Measurements from ENCODE around the gene PGM5.
"Not testable (repeated sequence)": the region's sequence is repeated elsewhere in the genome, so short reads cannot be mapped to it uniquely, and the experiment has no call there.

DNA sequence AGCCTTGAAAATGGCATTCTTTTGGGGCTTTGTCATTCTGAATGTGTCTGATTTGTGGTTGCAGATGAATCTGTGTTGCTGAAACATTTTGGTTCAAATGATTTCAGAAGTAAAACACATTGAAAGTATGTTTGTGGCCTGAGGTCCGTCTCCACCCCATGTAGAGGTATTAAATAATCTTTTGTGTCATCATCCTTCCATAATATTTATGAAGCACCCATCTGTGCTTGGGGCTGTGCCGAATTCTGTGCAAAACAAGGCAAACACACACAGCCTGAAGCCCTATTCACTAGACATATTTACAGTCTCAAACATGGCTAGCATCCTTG, 40.6 kb downstream of the PGM5 start:
- TF ChIP-seq, protein P1, sequence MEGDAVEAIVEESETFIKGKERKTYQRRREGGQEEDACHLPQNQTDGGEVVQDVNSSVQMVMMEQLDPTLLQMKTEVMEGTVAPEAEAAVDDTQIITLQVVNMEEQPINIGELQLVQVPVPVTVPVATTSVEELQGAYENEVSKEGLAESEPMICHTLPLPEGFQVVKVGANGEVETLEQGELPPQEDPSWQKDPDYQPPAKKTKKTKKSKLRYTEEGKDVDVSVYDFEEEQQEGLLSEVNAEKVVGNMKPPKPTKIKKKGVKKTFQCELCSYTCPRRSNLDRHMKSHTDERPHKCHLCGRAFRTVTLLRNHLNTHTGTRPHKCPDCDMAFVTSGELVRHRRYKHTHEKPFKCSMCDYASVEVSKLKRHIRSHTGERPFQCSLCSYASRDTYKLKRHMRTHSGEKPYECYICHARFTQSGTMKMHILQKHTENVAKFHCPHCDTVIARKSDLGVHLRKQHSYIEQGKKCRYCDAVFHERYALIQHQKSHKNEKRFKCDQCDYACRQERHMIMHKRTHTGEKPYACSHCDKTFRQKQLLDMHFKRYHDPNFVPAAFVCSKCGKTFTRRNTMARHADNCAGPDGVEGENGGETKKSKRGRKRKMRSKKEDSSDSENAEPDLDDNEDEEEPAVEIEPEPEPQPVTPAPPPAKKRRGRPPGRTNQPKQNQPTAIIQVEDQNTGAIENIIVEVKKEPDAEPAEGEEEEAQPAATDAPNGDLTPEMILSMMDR (IDR thresholded peaks at IDR 0.05; ENCODE audit: insufficient read depth, low read length, poor library complexity, severe bottlenecking): not testable (repeated sequence)
- TF ChIP-seq EZH2phosphoT487 (conservative IDR thresholded peaks at IDR 0.05; ENCODE audit: low read length): not testable (repeated sequence)
